Natural killer cell (primary cell): ENCODE data around the gene ARL4A. TPM values are rescaled to one million over a fixed set of nuclear protein-coding genes. Genes with fewer than 3 reads are reported as not detected.

Experiments used
- ATAC-seq, 3 donors: fragments of 150-1000 bp in 2 of 3; fragments of 200-7000 bp in 1 of 3; cut with Tn5 transposase; 1 replicate in 1 of 3; 2 replicates in 2 of 3; pipeline ENCODE4 v1.10.0; 2021; ENCODE audit warnings: mild to moderate bottlenecking in 2 of 3, moderate library complexity in 2 of 3
- DNase-seq, 2 donors: peaks; one replicate each; pipeline versions ENCODE4 v3.0.0 to v3.0.0-alpha.2; 2013 to 2021; ENCODE audit warnings: mixed read lengths in 1 of 2
- H3K27ac ChIP-seq: one replicate; pipeline ENCODE4 v1.5.1; 2013; ENCODE audit warnings: mild to moderate bottlenecking, low read length
- H3K27me3 ChIP-seq: one replicate; pipeline ENCODE4 v1.6.1; 2013; ENCODE audit warnings: low read length; ENCODE audit not compliant: control insufficient read depth, insufficient read depth
- H3K36me3 ChIP-seq: one replicate; pipeline ENCODE4 v1.6.1; 2013; ENCODE audit warnings: low read length; ENCODE audit not compliant: control insufficient read depth, insufficient read depth
- H3K4me1 ChIP-seq: one replicate; pipeline ENCODE4 v1.6.1; 2013; ENCODE audit warnings: low read length; ENCODE audit not compliant: control insufficient read depth, insufficient read depth
- H3K4me3 ChIP-seq: one replicate; pipeline ENCODE4 v1.5.1; 2013; ENCODE audit warnings: low read length
- H3K9me3 ChIP-seq: one replicate; pipeline ENCODE4 v1.6.1; 2013; ENCODE audit warnings: low read length; ENCODE audit not compliant: control insufficient read depth, insufficient read depth
- H3K27ac Mint-ChIP-seq, 2 donors: one replicate each; pipeline ENCODE4 v1.8.0; 2022; ENCODE audit warnings: mild to moderate bottlenecking in 2 of 2, mixed read lengths in 2 of 2, moderate library complexity in 1 of 2
- H3K27me3 Mint-ChIP-seq, 2 donors: one replicate each; pipeline ENCODE4 v1.8.0; 2022; ENCODE audit warnings: low read depth in 2 of 2, mixed read lengths in 2 of 2
- H3K36me3 Mint-ChIP-seq: one replicate; pipeline ENCODE4 v1.8.0; 2022; ENCODE audit warnings: mixed read lengths
- H3K4me1 Mint-ChIP-seq, 2 donors: one replicate each; pipeline ENCODE4 v1.8.0; 2022; ENCODE audit warnings: mixed read lengths in 2 of 2
- H3K4me3 Mint-ChIP-seq: one replicate; pipeline ENCODE4 v1.8.0; 2022; ENCODE audit warnings: mild to moderate bottlenecking, moderate library complexity, mixed read lengths
- H3K9me3 Mint-ChIP-seq, 2 donors: one replicate each; pipeline ENCODE4 v1.8.0; 2022; ENCODE audit warnings: mixed read lengths in 2 of 2
- CTCF ChIP-seq: fragments of 200-600 bp; IDR thresholded peaks from one replicate; pipeline ENCODE4 v1.8.0; 2022; ENCODE audit warnings: antibody characterized with exemption
- WGBS: methylation state at CpG from one replicate; pipeline ENCODE4 v1.1.7; 2013; ENCODE audit warnings: missing lambda C conversion rate; ENCODE audit not compliant: insufficient coverage; 5-methylcytosine and 5-hydroxymethylcytosine counted together
- intact Hi-C: fragments of 100-400 bp; cut with micrococcal nuclease; formaldehyde crosslinking; loops from one replicate; pipeline ENCODE4 v1.14.2; 2022
- total RNA-seq, 4 donors: library from RNA; stranded (reverse); fragments of 120-200 nt in 1 of 4; gene quantifications; one replicate each; pipeline versions ENCODE4 v1.2.3 to v1.2.4, GENCODE V29; 2013 to 2022

ARL4A gene
- total RNA-seq, 3 donors from 2014 or later (not counting 1 experiment from before 2014, with no cell fraction given), result 54.7 to 81.4 (median 55.5) TPM

- no peak for TF ChIP-seq CTCF
- 88% methylated on average over 5 of the region's 6 CpGs for WGBS
- Mint-ChIP-seq H3K9me3 (no peaks in the 10 kb centered on the region), H3K4me3 (no peak overlapping the region), H3K36me3 (no peaks in the 10 kb centered on the region), H3K27me3 (peaks cover 0 to 3% of the 10 kb centered on the region in 2 donors), H3K27ac (no peak overlapping the region), H3K4me1 (no peaks in the 10 kb centered on the region)
- Histone ChIP-seq H3K27ac (no peak overlapping the region), H3K9me3 (no peaks in the 10 kb centered on the region), H3K4me3 (no peak overlapping the region), H3K36me3 (no peaks in the 10 kb centered on the region), H3K27me3 (peaks cover 2% of the 10 kb centered on the region), H3K4me1 (no peaks in the 10 kb centered on the region)
- intact Hi-C loops, result no loop called here
- DNase-seq (no peak), ATAC-seq (no peak)
Observed at GRCh38 chr7:12647364-12648219, 39.8 kb upstream of the ARL4A start.

GRCh38 chr7:12648704-12649261 lies 38.6 kb upstream of the ARL4A start:
- DNase-seq (no peak), ATAC-seq (no peak)
- intact Hi-C loops, result no loop called here
- no peaks in the 10 kb centered on the region for H3K9me3 Mint-ChIP-seq
- Histone ChIP-seq H3K27ac (no peak overlapping the region), H3K36me3 (no peaks in the 10 kb centered on the region), H3K4me1 (no peaks in the 10 kb centered on the region), H3K27me3 (peaks cover 2% of the 10 kb centered on the region), H3K4me3 (no peak overlapping the region), H3K9me3 (no peaks in the 10 kb centered on the region)
- no peak overlapping the region for H3K4me3 Mint-ChIP-seq
- no peaks in the 10 kb centered on the region for H3K36me3 Mint-ChIP-seq
- H3K27ac Mint-ChIP-seq, result no peak overlapping the region
- 95% methylated on average over 4 of the region's 4 CpGs for WGBS
- no peak for TF ChIP-seq CTCF
- peaks cover 0 to 3% of the 10 kb centered on the region in 2 donors for H3K27me3 Mint-ChIP-seq
- H3K4me1 Mint-ChIP-seq, result no peaks in the 10 kb centered on the region

GRCh38 chr7:12649348-12649747 lies 38.1 kb upstream of the ARL4A start:
- intact Hi-C loops, result no loop called here
- no peak overlapping the region for H3K4me3 ChIP-seq
- no peaks in the 10 kb centered on the region for H3K4me1 Mint-ChIP-seq
- no peak for TF ChIP-seq CTCF
- H3K36me3 Mint-ChIP-seq, result no peaks in the 10 kb centered on the region
- no peaks in the 10 kb centered on the region for H3K4me1 ChIP-seq
- peaks cover 0 to 3% of the 10 kb centered on the region in 2 donors for H3K27me3 Mint-ChIP-seq
- H3K27ac Mint-ChIP-seq, result no peak overlapping the region
- ATAC-seq (no peak), DNase-seq (no peak)
- H3K36me3 ChIP-seq, result no peaks in the 10 kb centered on the region
- H3K27me3 ChIP-seq, result peaks cover 2% of the 10 kb centered on the region
- H3K27ac ChIP-seq, result no peak overlapping the region
- no peaks in the 10 kb centered on the region for H3K9me3 ChIP-seq
- no peaks in the 10 kb centered on the region for H3K9me3 Mint-ChIP-seq
- H3K4me3 Mint-ChIP-seq, result no peak overlapping the region
